ENCODE measurements around the gene MAP3K12.

Gene MAP3K12

GRCh38 chr12:53502983-53503728, 3.9 kb upstream of the MAP3K12 start:
- no peak for TF ChIP-seq CTCF (conservative IDR thresholded peaks at IDR 0.05; ENCODE audit: low read depth, low read length)
- DNase-seq (ENCODE audit: low read depth), result no peak
- no peak overlapping the region for H3K4me3 ChIP-seq (ENCODE audit: low read depth, low read length)

- DNase-seq (ENCODE audit: low read depth), result no peak
- H3K4me3 ChIP-seq (ENCODE audit: low read depth, low read length), result no peak overlapping the region
These were observed 3.1 kb upstream of the MAP3K12 start for GRCh38 chr12:53502331-53502730.

DNA sequence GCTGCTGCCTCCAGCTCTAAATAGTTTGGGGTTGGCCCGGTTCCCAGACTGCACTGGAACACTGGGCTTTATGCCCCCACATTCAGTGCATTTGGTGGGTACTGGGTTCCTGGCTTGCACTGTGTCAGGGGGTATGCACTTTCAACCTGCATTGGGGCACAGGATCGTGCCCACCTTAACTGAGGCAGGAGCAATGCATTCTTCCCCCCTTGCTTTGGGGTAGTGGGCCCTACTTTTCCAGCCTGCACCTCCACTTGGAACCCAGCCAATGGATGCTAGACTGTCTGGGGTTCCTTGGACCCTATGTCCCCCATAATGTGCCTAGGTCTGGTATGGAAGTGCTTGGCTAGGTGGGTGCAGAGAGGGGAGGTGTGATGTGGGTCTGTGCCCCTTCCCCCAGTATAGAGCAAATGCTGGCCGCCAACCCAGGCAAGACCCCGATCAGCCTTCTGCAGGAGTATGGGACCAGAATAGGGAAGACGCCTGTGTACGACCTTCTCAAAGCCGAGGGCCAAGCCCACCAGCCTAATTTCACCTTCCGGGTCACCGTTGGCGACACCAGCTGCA, 2.4 kb upstream of the MAP3K12 start:
- DNase-seq (ENCODE audit: low read depth), result no peak
- no peak for TF ChIP-seq CTCF (conservative IDR thresholded peaks at IDR 0.05; ENCODE audit: low read depth, low read length)
- H3K4me3 ChIP-seq (ENCODE audit: low read depth, low read length), result peak overlapping the region; percentile 88

More at GRCh38 chr12:53502331-53502730, 3.1 kb upstream of the MAP3K12 start:
- no peak for TF ChIP-seq CTCF (conservative IDR thresholded peaks at IDR 0.05; ENCODE audit: low read depth, low read length)

GRCh38 chr12:53500776-53501614, 1.7 kb upstream of the MAP3K12 start, which contains the start of gene TARBP2:
Gene TARBP2 (plus strand): TSS chr12:53501283. CDS start chr12:53501409, 126 bp downstream.
- TF ChIP-seq CTCF (conservative IDR thresholded peaks at IDR 0.05; ENCODE audit: low read depth, low read length), result no peak
- H3K4me3 ChIP-seq (ENCODE audit: low read depth, low read length), result peak within 1 kb of the TSS; percentile 88
- peak; percentile 100 for DNase-seq (ENCODE audit: low read depth)

GRCh38 chr12:53500142-53500775, 1.0 kb upstream of the MAP3K12 start:
- DNase-seq (ENCODE audit: low read depth), result peak; percentile 93
- no peak for TF ChIP-seq CTCF (conservative IDR thresholded peaks at IDR 0.05; ENCODE audit: low read depth, low read length)
- peak overlapping the region; percentile 66 for H3K4me3 ChIP-seq (ENCODE audit: low read depth, low read length)

- peak overlapping the region; percentile 66 for H3K4me3 ChIP-seq (ENCODE audit: low read depth, low read length)
These were observed 1.0 kb downstream of the MAP3K12 start for GRCh38 chr12:53498235-53498630.

More at GRCh38 chr12:53498235-53498630, 1.0 kb downstream of the MAP3K12 start:
- TF ChIP-seq CTCF (conservative IDR thresholded peaks at IDR 0.05; ENCODE audit: low read depth, low read length), result no peak
- no peak for DNase-seq (ENCODE audit: low read depth)
